Osteoblast (primary cell): ENCODE measurements around the gene PRKAR1B. TPM values are rescaled to one million over a fixed set of nuclear protein-coding genes. Genes with fewer than 3 reads are reported as not detected.

Experiments used
- DNase-seq: peaks from one replicate; pipeline ENCODE4 v3.0.0; 2011; ENCODE audit warnings: low spot score, mixed read lengths; ENCODE audit not compliant: insufficient read length; ENCODE audit errors: missing footprints
- H2AFZ ChIP-seq: 2 replicates; pipeline ENCODE4 v1.6.0; 2011; ENCODE audit warnings: mild to moderate bottlenecking, low read length
- H3K27ac ChIP-seq: 2 replicates; pipeline ENCODE4 v1.5.1; 2011; ENCODE audit warnings: mild to moderate bottlenecking, low read depth, low read length, moderate library complexity
- H3K27me3 ChIP-seq: 2 replicates; pipeline ENCODE4 v1.6.0; 2012; ENCODE audit warnings: mild to moderate bottlenecking, control low read depth, inconsistent platforms, low read length, moderate library complexity; ENCODE audit not compliant: insufficient read depth
- H3K36me3 ChIP-seq: 2 replicates; pipeline ENCODE4 v1.5.1; 2011; ENCODE audit warnings: mild to moderate bottlenecking, low read length, control low read depth, moderate library complexity; ENCODE audit not compliant: insufficient read depth
- H3K4me1 ChIP-seq: 2 replicates; pipeline ENCODE4 v1.5.1; 2011; ENCODE audit warnings: mild to moderate bottlenecking, low read length, control low read depth, moderate library complexity; ENCODE audit not compliant: insufficient read depth
- H3K4me2 ChIP-seq: 2 replicates; pipeline ENCODE4 v1.6.0; 2011; ENCODE audit warnings: mild to moderate bottlenecking, low read length; ENCODE audit not compliant: insufficient read depth
- H3K4me3 ChIP-seq: fragments of 200-600 bp; sonication (generic); 3 replicates; pipeline ENCODE4 v1.5.1; 2012; ENCODE audit warnings: mild to moderate bottlenecking, low read length, inconsistent platforms; ENCODE audit not compliant: insufficient read depth
- H3K79me2 ChIP-seq: 2 replicates; pipeline ENCODE4 v1.6.0; 2012; ENCODE audit warnings: mild to moderate bottlenecking, low read length, control low read depth, inconsistent platforms; ENCODE audit not compliant: insufficient read depth
- H3K9me3 ChIP-seq: 2 replicates; pipeline ENCODE4 v1.5.1; 2011; ENCODE audit warnings: low read depth, low read length, control low read depth
- H4K20me1 ChIP-seq: 2 replicates; pipeline ENCODE4 v1.6.0; 2012; ENCODE audit warnings: mild to moderate bottlenecking, low read length, control low read depth; ENCODE audit not compliant: insufficient read depth
- CTCF ChIP-seq: IDR thresholded peaks from 2 replicates; pipeline ENCODE4 v1.5.1; 2011; ENCODE audit warnings: mild to moderate bottlenecking, low read depth, low read length, moderate library complexity; ENCODE audit errors: extremely low read depth
- total RNA-seq: library from RNA; depleted of rRNA; stranded (reverse); fragments of >200 nt; gene quantifications from 2 replicates; pipeline ENCODE4 v1.2.3, GENCODE V29; 2012

Gene PRKAR1B
- total RNA-seq, 1 donor = 6.5 TPM

- peak overlapping the region; percentile 83 for H3K27ac ChIP-seq
Observed at GRCh38 chr7:604001-604883, 122.8 kb downstream of the PRKAR1B start.

GRCh38 chr7:603152-603951 lies 123.7 kb downstream of the PRKAR1B start:
- peaks cover 16% of the 10 kb centered on the region for H3K4me1 ChIP-seq

More at GRCh38 chr7:604001-604883, 122.8 kb downstream of the PRKAR1B start:
- Histone ChIP-seq H3K79me2 (no peaks in the 10 kb centered on the region), H4K20me1 (no peaks in the 10 kb centered on the region), H2AFZ (peak overlapping the region; percentile 85), H3K4me3 (no peak overlapping the region), H3K4me1 (peaks cover 16% of the 10 kb centered on the region), H3K9me3 (no peaks in the 10 kb centered on the region), H3K36me3 (no peaks in the 10 kb centered on the region), H3K4me2 (no peak overlapping the region), H3K27me3 (no peaks in the 10 kb centered on the region)
- DNase-seq = peak; percentile 98
- no peak for TF ChIP-seq CTCF

GRCh38 chr7:602341-603141 lies 124.5 kb downstream of the PRKAR1B start:
- TF ChIP-seq CTCF = no peak
- Histone ChIP-seq H3K36me3 (no peaks in the 10 kb centered on the region), H3K79me2 (no peaks in the 10 kb centered on the region), H4K20me1 (no peaks in the 10 kb centered on the region), H3K27me3 (no peaks in the 10 kb centered on the region), H3K27ac (peak overlapping the region; percentile 17), H3K4me3 (no peak overlapping the region), H2AFZ (no peak overlapping the region), H3K4me2 (no peak overlapping the region), H3K4me1 (peaks cover 16% of the 10 kb centered on the region), H3K9me3 (no peaks in the 10 kb centered on the region)
- peak; percentile 64 for DNase-seq

More at GRCh38 chr7:603152-603951, 123.7 kb downstream of the PRKAR1B start:
- Histone ChIP-seq H3K36me3 (no peaks in the 10 kb centered on the region), H3K27me3 (no peaks in the 10 kb centered on the region), H2AFZ (no peak overlapping the region), H3K79me2 (no peaks in the 10 kb centered on the region), H3K27ac (peak overlapping the region; percentile 83), H4K20me1 (no peaks in the 10 kb centered on the region), H3K4me2 (no peak overlapping the region), H3K4me3 (no peak overlapping the region), H3K9me3 (no peaks in the 10 kb centered on the region)
- no peak for TF ChIP-seq CTCF
- no peak for DNase-seq
